ENCODE results near the gene DSCAM. TPM values are rescaled to one million over a fixed set of nuclear protein-coding genes. Genes with fewer than 3 reads are reported as not detected.
"Not testable (repeated sequence)": the region's sequence is repeated elsewhere in the genome, so short reads cannot be mapped to it uniquely, and the experiment has no call there.

DSCAM gene
- total RNA-seq (2014; rRNA removed) = not detected in 2 replicates
- not detected for polyA plus RNA-seq (2012)

- no peak for DNase-seq (ENCODE audit: low read depth)
Measured at GRCh38 chr21:40846587-40847411, at the start of gene DSCAM. DSCAM (minus strand) TSS chr21:40847158; CDS start chr21:40846661, 497 bp downstream.

GRCh38 chr21:40895697-40896096 is 48.7 kb upstream of the DSCAM start:
- DNase-seq (ENCODE audit: low read depth) = not testable (repeated sequence)

GRCh38 chr21:40886931-40887330 is 40.0 kb upstream of the DSCAM start:
- no peak for DNase-seq (ENCODE audit: low read depth)

GRCh38 chr21:40886006-40886405 is 39.0 kb upstream of the DSCAM start:
- DNase-seq (ENCODE audit: low read depth) = no peak

- DNase-seq (ENCODE audit: low read depth) = no peak
Measured at GRCh38 chr21:40882192-40882915, 35.4 kb upstream of the DSCAM start.

GRCh38 chr21:40881767-40882166 is 34.8 kb upstream of the DSCAM start:
- DNase-seq (ENCODE audit: low read depth) = no peak

GRCh38 chr21:40871099-40871498 is 24.1 kb upstream of the DSCAM start:
- no peak for DNase-seq (ENCODE audit: low read depth)

GRCh38 chr21:40863839-40864238 is 16.9 kb upstream of the DSCAM start:
- no peak for DNase-seq (ENCODE audit: low read depth)

GRCh38 chr21:40858517-40858916 is 11.6 kb upstream of the DSCAM start:
- no peak for DNase-seq (ENCODE audit: low read depth)

GRCh38 chr21:40853956-40854688 is 7.2 kb upstream of the DSCAM start:
- no peak for DNase-seq (ENCODE audit: low read depth)

- no peak for DNase-seq (ENCODE audit: low read depth)
Measured at GRCh38 chr21:40852563-40852962, 5.6 kb upstream of the DSCAM start.

- no peak for DNase-seq (ENCODE audit: low read depth)
Measured at GRCh38 chr21:40851749-40852148, 4.8 kb upstream of the DSCAM start.

- no peak for DNase-seq (ENCODE audit: low read depth)
Measured at GRCh38 chr21:40850071-40850470, 3.1 kb upstream of the DSCAM start.

- DNase-seq (ENCODE audit: low read depth) = no peak
Measured at GRCh38 chr21:40847951-40848350, 993 bp upstream of the DSCAM start.

- no peak for DNase-seq (ENCODE audit: low read depth)
Measured at GRCh38 chr21:40846103-40846502, 855 bp downstream of the DSCAM start.

- DNase-seq (ENCODE audit: low read depth) = no peak
Measured at GRCh38 chr21:40845441-40845995, 1.4 kb downstream of the DSCAM start.

- no peak for DNase-seq (ENCODE audit: low read depth)
Measured at GRCh38 chr21:40844935-40845334, 2.0 kb downstream of the DSCAM start.

- no peak for DNase-seq (ENCODE audit: low read depth)
Measured at GRCh38 chr21:40842197-40842552, 4.8 kb downstream of the DSCAM start.

- DNase-seq (ENCODE audit: low read depth) = no peak
Measured at GRCh38 chr21:40841524-40842196, 5.3 kb downstream of the DSCAM start.

- no peak for DNase-seq (ENCODE audit: low read depth)
Measured at GRCh38 chr21:40840401-40841125, 6.4 kb downstream of the DSCAM start.

- no peak for DNase-seq (ENCODE audit: low read depth)
Measured at GRCh38 chr21:40839521-40839920, 7.4 kb downstream of the DSCAM start.

Data from LHCN-M2 (cell line).